Stimulated activated naive CD8-positive, alpha-beta T cell treated with anti-CD3 and anti-CD28 coated beads, Interleukin-15, amount 100 ng/mL, for 72 hours (primary cell): ENCODE results near the gene ZNF534.
A peak's percentile ranks its signal among the peaks of the same experiment; 100 is the strongest.
"Not testable (repeated sequence)": the region's sequence is repeated elsewhere in the genome, so short reads cannot be mapped to it uniquely, and the experiment has no call there.

Experiments
- ATAC-seq: fragments of 150-1000 bp; cut with Tn5 transposase; 2 replicates; pipeline ENCODE4 v1.10.0; 2021; ENCODE audit warnings: mild to moderate bottlenecking, moderate library complexity
- DNase-seq, 2 donors: peaks; one replicate each; pipeline ENCODE4 v3.0.0; 2021 to 2022
- H3K27ac Mint-ChIP-seq, 2 donors: one replicate each; pipeline ENCODE4 v1.8.0; 2022; ENCODE audit warnings: mild to moderate bottlenecking in 2 of 2, mixed read lengths in 2 of 2, moderate library complexity in 2 of 2
- H3K27me3 Mint-ChIP-seq: one replicate; pipeline ENCODE4 v1.8.0; 2022; ENCODE audit warnings: mixed read lengths
- H3K4me1 Mint-ChIP-seq: one replicate; pipeline ENCODE4 v1.8.0; 2022; ENCODE audit warnings: mild to moderate bottlenecking, mixed read lengths
- H3K4me3 Mint-ChIP-seq, 2 donors: one replicate each; pipeline ENCODE4 v1.8.0; 2022; ENCODE audit warnings: mild to moderate bottlenecking in 2 of 2, mixed read lengths in 2 of 2, moderate library complexity in 1 of 2
- H3K9me3 Mint-ChIP-seq, 2 donors: one replicate each; pipeline ENCODE4 v1.8.0; 2022; ENCODE audit warnings: mixed read lengths in 2 of 2

Gene ZNF534

DNA sequence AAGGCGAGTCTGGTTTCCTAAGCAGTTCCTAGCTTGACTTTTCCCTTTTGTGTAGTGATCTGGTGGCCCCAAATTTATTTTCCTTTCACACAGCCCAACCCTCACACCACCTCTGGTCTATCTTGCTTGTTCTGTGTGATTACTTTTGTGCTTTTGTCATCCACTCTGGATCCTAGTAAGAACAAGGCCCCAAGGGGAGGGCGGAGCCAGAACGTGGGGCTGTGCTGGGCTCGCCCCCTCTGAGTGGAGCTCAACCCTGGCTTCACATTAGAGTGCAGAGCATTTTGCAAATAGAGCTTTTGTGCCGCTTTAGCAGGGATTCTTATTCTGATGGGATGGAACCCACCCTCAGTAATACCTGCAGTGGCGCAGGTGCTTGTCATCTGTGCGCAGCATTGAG lies 56.1 kb downstream of the ZNF534 start:
- DNase-seq, H3K4me1 Mint-ChIP-seq, H3K27ac Mint-ChIP-seq, H3K4me3 Mint-ChIP-seq, H3K27me3 Mint-ChIP-seq, ATAC-seq: not testable (repeated sequence)
- peaks cover 33 to 39% of the 10 kb centered on the region in 2 donors for H3K9me3 Mint-ChIP-seq

DNA sequence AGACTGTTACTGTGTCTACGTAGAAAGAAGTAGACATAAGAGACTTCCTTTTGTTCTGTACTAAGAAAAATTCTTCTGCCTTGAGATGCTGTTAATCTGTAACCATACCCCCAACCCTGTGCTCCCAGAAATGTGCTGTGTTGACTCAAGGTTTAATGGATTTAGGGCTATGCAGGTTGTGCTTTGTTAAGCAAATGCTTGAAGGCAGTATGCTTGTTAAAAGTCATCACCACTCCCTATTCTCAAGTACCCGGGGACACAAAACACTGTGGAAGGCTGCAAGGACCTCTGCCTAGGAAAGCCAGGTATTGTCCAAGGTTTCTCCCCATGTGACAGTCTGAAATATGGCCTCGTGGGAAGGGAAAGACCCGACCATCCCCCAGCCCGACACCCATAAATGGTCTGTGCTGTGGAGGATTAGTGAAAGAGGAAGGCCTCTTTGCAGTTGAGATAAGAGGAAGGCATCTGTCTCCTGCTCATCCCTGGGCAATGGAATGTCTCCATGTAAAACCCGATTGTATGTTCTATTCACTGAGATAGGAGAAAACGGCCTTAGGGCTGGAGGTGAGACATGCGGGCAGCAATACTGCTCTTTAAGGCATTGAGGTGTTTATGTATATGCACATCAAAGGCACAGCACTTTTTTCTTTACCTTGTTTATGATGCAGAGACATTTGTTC lies 56.8 kb downstream of the ZNF534 start:
- peaks cover 30 to 39% of the 10 kb centered on the region in 2 donors for H3K9me3 Mint-ChIP-seq
- not testable (repeated sequence) for DNase-seq, ATAC-seq, H3K4me1 Mint-ChIP-seq, H3K27me3 Mint-ChIP-seq, H3K4me3 Mint-ChIP-seq, H3K27ac Mint-ChIP-seq

DNA sequence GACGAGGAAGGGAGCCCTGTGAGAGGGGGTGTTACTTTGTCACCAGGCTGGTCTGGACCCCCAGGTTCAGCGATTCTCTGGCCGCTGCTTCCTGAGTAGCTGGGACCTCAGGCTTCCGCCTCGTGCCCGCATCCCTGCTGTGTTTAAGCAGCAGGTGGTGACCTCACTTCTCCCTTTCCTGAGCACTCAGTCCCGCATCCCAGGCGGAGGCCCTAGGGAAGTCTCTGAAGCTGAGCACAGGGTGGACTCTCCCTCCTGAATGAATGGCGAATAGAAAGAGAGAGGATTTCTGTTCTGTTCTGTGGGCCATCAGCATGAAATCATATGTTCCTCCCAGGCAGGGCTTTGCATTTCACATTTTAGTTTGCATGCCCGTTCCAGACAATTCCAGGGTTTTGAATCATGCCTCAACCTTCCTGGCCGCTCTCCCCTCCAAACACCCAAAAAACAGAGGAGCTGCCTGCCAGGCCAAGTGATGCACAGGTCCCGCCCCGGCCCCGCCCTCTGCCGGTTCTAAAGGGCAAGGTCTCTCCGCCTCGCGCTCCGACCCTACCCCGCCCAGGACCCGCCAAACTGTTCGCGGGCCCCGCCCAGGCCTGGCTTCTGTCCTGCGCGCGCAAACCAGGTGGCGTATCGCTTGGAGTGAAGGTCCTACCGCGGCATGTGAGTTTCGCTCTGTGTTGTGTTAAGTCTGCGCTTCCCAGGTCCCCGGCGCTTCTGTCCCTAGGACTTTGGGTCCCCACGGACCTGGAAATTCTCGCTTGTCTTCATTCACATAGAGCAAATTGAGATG lies 63.4 kb downstream of the ZNF534 start:
- Mint-ChIP-seq H3K27ac (no peak overlapping the region), H3K9me3 (peaks cover 18 to 32% of the 10 kb centered on the region in 2 donors), H3K4me3 (no peak overlapping the region), H3K27me3 (no peaks in the 10 kb centered on the region), H3K4me1 (no peaks in the 10 kb centered on the region)
- ATAC-seq (no peak), DNase-seq (peak; percentile 1 to 9)

DNA sequence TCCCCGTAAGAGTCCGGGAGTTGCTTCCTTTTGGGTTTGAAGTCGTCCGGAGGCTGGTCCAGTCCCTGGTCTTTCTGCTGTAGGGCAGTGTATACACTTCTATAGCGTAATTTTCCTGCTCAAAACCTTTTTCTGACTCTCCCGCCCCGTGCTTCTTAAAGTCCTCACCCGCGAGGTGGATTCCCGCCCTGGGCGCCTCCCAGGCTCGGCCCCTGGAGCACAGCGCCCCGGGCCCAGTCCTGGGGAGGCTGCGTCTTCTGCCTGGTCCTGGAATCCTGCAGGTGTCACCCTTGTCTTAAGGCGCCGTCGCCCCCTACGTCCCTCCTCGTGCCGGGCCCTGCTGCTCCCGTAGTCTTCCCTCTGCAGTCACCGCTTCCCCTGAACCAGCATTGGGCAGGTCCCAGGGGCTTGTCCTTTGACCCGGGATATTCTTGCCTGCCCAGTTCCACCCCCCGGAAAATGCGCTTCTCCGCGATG lies 64.1 kb downstream of the ZNF534 start:
- ATAC-seq (no peak), DNase-seq (no peak)
- Mint-ChIP-seq H3K27me3 (no peaks in the 10 kb centered on the region), H3K27ac (no peak overlapping the region), H3K9me3 (peaks cover 18 to 32% of the 10 kb centered on the region in 2 donors), H3K4me3 (peak overlapping the region in 1 of 2 donors; percentile 44), H3K4me1 (no peaks in the 10 kb centered on the region)

DNA sequence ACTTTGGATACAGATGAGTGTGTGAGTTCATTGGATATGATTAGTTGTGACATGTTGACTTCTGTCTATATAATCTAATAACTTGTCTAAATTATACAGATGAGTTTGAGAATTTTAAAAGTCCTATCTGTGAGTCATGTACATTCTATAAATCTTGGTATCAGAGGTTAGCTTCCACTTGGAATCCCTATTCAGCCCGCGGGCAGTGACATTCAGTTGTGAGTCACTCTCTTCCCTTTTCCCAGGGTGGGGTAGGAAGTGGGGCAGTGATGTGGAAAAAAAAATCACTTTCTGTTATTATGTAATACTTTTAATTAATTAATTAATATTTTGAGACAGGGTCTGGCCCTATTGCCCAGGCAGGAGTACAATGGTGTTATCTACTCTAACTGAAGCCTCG lies 65.6 kb downstream of the ZNF534 start:
- H3K4me1 Mint-ChIP-seq: no peaks in the 10 kb centered on the region
- no peak overlapping the region for H3K4me3 Mint-ChIP-seq
- H3K27ac Mint-ChIP-seq: no peak overlapping the region
- no peak for DNase-seq
- ATAC-seq: no peak
- H3K27me3 Mint-ChIP-seq: no peaks in the 10 kb centered on the region
- H3K9me3 Mint-ChIP-seq: peaks cover 18 to 43% of the 10 kb centered on the region in 2 donors

DNA sequence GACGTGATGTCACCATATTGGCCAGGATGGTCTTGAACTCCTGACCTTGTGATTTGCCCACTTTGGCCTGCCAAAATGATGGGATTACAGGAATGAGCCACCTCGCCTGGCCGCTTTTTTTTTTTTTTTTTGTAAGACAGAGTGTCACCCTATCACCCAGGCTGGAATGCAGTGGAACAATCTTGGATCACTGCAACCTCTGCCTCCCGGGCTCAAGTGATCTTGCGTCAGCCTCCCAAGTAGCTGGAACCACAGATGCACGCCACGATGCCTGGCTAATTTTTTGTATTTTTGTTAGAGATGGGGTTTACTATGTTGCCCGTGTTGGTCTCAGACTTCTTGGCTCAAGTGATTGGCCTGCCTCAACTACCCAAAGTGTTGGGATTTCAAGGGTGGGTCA lies 69.6 kb downstream of the ZNF534 start:
- H3K27me3 Mint-ChIP-seq: no peaks in the 10 kb centered on the region
- no peak for ATAC-seq
- peaks cover 12 to 60% of the 10 kb centered on the region in 2 donors for H3K9me3 Mint-ChIP-seq
- no peak overlapping the region for H3K27ac Mint-ChIP-seq
- no peaks in the 10 kb centered on the region for H3K4me1 Mint-ChIP-seq
- H3K4me3 Mint-ChIP-seq: no peak overlapping the region
- no peak for DNase-seq

DNA sequence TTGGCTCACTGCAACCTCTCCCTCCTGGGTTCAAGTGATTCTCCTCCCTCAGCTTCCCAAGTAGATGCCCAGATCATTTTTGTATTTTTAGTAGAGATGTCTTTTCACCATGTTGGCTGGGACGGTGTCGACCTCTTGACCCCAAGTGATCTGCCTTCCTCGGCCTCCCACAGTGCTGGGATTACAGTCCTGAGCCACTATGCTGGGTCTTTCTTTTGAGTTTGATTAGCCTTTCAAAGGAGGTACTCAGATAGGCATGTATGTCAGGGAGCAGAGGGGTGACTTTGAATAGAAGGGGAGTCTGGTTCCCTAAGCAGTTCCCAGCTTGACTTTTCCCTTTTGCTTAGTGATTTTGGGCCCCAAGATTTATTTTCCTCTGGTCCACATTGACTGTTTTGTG lies 71.5 kb downstream of the ZNF534 start:
- not testable (repeated sequence) for H3K27me3 Mint-ChIP-seq, DNase-seq, H3K4me3 Mint-ChIP-seq, ATAC-seq, H3K4me1 Mint-ChIP-seq, H3K27ac Mint-ChIP-seq
- peaks cover 1 to 55% of the 10 kb centered on the region in 2 donors for H3K9me3 Mint-ChIP-seq

DNA sequence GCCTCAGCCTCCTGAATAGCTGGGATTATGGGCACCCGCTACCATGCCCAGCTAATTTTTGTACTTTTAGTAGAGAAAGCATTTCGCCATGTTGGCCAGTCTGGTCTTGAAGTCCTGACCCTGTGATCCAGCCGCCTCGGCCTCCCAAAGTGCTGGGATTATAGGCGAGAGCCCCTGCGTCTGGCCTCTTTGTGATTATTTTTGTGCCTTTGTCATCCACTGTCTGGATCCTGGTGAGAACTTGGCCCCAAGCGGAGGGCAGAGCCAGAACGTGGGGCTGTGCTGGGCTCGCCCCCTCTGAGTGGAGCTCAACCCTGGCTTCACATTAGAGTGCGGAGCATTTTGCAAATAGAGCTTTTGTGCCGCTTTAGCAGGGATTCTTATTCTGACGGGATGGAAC lies 72.0 kb downstream of the ZNF534 start:
- DNase-seq, H3K27ac Mint-ChIP-seq, ATAC-seq, H3K4me1 Mint-ChIP-seq, H3K4me3 Mint-ChIP-seq, H3K27me3 Mint-ChIP-seq: not testable (repeated sequence)
- H3K9me3 Mint-ChIP-seq: peaks cover 0 to 50% of the 10 kb centered on the region in 2 donors
